Central memory CD4-positive, alpha-beta T cell (primary cell): Measurements from ENCODE around the gene ATP2B2.

Experiments used
- DNase-seq: peaks from one replicate; pipeline ENCODE4 v3.0.0; 2022

The ATP2B2 gene

DNA sequence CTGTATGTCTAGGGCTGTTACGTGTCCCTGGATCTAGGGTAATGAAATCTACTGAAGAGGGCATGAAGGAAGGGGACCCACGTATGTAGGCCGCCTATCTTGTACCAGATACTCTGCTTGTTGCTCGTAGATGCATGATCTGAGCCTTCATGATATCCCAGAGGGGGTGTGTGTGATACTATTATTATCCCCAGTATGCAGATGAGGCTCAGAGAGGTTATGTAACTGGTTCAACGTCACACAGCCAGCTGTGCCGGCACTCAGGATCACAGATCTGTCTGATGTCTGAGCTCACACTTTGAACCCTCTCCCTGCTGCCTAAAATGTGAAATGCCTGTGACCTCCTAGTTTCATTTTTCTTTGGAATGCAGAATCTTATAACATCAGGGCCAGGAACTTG is 148.3 kb downstream of the ATP2B2 start:
- no peak for DNase-seq

DNA sequence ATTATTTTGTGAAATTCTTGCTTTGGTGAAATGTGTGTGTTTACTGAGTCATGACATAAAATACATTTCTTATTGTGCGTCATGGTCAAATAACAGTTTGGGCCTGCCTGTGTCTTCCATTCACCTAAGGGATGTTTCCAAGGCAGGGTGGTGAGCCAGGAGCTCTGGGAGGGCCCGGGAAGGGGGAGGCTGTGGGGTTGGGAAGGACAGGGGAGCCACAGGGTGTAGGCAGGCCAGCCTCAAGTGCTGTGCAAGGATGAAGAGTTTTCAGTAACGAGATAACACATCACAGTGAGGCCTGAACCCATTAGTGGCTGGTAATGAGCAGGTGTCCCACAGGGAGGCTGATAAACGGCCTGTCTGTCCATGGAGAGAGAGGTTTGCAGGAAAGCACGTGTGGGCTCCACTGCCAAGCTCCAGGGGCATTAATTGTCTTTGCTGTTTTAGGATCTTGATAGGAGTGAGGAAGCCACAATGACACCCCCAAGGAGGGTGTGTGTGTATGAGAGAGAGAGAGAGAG is 148.9 kb downstream of the ATP2B2 start:
- no peak for DNase-seq

DNA sequence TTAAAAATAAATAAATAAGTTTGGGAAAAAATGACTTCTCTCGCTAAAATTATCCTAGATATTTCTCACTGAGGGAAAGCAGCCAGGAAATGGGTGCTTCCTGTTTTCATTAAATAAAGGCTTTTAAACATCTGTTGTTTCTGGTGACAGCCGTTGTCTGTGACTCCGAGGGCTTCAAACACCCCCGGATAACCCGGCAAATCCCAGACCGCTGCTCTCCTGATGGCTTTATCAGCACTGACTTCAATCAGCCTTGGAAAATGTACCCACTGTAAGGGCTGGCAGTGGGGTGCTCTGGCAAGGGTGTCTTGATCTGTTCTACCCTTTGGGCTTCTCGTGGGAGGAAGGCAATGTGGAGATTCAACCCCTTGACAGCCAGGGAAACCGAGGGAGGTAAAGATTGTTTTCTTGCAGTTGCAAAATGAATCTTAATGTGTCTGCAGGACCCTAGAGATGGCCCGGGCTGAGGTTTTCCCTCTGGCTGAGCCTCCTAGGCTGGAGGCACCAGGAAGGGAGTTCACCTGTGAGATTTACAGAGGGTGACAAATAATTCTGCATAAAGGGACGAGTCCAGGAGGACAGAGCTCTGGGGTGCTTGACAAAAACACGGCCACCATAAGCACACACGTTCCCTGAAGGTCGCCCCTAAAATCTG is 150.9 kb downstream of the ATP2B2 start:
- no peak for DNase-seq

DNA sequence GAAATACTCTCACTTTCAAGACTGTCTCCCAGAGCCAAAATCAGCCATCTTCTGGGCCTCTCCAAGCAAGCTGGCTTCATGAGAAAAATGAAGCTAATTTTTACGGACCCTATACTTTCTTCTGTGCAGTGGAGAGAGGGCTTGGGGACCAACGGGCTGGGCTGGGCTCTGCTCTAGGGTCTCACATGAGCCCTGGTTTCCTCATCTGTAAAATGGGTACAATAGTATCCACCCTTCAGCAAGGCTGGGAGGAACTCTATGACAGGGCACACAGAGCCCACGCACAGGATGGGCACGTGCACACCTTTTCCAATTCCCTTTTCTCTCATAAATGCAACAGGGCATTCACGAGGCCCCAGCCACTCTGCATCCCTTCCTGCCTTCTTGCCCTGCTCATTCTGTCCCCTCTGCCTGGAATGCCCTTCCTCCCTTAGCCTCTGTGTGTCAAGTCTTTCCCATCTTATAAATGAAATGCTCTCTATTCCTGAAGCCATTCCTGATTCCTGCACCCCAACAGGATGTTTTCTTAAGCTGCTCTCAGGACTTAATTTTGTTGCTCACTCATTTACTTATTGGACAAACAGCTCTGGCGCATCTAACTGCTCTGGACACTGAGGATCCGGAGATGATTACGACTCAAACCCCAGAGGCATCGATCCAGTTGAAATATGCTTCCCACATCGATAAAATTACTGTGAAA is 151.6 kb downstream of the ATP2B2 start:
- DNase-seq: no peak

DNA sequence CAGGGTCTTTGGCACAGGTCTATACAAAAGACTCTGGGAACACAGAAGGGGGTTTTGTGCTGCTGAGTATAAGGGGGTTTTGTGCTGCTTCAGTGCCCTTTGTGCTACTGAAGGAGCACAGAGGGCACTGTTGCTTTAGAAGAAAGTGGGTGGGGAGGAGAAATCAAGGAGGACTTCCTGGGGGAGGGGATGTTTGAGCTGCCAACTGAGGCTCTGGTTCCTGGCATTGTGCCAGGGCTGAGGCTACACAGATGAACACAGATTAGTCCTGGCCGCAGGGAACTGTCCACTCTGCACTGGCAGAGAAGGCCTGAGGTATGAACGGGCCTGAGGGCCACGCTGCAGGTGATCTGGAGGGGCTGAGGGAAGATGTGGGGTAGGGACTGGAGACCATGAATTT is 152.2 kb downstream of the ATP2B2 start:
- DNase-seq: no peak

DNA sequence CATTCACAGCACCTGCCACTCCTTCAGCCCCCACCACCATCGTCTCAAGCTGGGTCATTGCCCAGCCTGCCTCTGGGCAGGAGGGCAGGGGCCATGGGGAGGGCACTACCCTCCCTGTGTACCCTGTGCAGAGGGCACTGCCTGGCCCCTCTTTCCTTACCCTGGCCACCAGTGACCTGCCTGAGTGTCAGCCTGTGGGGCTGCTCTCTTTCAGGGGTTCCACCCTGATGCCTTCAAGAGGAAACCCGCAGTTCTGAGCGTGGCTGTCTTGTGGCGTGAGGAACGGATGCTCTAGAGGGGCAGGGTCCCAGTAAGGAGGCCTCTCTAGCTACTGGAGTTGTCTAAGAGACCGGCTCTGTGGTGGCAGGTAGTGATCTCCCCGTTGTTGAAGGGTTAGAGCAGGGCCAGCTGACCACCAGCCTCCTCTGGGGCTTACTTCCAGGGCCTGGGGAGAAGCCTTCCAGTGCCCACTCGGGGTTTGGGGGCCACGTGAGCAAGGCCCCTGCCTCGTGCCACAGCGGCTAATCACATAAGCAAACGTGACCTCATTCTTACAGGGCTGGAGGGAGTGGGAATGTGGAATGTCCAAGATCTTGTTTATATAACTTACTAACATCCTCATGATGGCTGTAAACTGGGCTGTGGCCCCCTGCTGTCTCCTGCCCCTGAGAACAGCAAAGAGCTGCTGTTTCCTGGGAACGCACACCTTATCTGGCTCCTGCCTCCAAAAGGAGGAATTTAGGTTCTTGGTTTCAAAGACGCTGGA is 153.1 kb downstream of the ATP2B2 start:
- DNase-seq: no peak

DNA sequence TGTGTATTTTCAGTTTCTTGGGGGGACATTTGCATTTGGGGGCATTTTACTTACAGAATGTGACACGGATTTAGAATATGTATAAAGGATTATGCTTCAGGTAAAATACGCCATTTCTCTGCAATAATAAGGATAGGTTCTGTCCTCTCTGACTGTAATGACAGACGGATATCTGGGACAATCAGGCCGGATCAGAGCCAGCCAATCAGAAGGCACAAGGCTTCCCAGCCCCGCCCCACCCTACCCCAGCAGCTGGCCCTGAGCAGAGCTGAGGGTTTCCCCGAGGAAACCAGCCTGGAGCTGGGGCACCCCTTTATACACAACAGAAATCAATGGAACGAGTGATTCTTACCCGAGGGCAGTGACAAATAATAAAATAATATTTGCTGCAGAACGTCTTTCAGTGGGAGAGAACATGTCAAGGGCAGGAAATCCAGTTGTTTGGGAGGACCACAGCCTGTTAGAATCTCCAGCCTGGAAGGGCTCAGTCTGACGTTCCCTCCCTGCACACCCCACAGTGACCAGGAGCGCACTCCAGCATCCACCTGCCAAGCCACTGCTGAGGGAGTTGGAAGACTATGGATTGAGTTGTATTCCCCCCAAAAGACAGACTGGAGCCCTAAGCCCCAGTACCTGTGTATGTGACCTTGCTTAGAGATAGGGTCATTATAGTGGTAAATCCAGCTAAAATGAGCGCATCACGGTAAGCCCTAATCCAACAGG is 154.2 kb downstream of the ATP2B2 start:
- no peak for DNase-seq

DNA sequence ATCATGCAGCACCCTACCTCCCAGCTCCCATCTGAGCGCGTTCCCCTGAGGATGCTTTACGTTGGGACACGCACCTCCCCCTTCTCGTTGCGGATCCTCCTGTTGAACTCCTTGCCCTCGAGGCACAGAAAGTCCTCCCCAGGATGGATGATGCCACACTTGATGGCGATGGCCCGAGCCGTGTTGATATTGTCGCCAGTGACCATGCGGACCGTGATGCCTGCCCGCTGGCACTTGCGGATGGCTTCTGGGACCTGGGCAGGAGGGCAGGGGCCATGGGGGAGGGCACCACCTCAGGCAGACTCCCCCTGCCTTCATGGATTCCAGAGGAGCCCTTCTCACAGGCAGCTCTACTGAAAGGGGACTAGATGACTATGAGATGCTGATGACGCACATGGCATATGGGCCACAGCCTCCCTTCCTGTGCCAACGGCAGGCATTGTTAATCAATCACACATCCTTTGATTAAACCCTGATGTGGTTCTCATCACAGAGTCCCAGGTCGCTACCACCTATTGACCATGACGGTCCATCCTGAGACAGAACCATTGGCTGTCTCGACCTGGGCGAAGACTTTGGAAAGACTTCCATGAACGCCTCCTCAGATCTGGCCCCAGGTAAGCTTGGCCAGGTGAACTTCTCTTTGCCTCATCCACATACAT is 154.9 kb downstream of the ATP2B2 start:
- no peak for DNase-seq

DNA sequence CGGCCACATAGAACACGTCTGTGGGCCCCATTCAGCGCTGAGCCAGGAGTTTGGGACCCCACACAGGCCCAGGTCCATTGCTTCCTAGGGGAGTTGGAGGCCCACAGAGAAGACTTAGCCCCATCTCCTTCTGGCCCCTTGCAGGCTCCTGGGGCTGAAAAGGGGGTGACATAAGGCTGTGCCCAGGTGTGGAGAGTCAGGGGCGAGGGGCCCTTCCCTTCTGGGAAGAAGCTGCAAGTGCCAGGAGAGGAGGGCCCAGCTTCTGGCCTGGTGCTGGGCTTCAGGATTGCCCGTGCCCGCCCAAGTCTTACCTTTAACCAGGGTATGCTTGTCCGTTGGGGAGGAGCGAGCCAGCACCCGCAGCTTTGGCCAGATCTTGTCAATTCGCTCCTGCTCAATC is 155.6 kb downstream of the ATP2B2 start:
- no peak for DNase-seq

DNA sequence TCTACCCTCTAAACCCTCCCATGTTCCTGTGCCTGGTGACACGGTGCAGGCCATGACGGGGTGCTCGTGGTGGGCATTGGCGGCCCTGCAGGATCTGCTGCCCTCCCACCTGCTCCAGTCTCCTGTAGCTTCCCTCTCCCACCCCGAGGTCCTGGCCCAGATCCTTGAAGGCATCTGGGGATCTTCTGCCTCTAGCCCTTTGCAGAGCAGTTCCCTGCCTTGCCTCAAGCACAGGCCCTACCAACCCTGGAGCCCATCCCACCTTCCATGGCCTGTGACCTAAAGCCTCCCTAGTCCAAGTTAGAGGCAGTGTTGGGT is 157.0 kb downstream of the ATP2B2 start:
- no peak for DNase-seq

DNA sequence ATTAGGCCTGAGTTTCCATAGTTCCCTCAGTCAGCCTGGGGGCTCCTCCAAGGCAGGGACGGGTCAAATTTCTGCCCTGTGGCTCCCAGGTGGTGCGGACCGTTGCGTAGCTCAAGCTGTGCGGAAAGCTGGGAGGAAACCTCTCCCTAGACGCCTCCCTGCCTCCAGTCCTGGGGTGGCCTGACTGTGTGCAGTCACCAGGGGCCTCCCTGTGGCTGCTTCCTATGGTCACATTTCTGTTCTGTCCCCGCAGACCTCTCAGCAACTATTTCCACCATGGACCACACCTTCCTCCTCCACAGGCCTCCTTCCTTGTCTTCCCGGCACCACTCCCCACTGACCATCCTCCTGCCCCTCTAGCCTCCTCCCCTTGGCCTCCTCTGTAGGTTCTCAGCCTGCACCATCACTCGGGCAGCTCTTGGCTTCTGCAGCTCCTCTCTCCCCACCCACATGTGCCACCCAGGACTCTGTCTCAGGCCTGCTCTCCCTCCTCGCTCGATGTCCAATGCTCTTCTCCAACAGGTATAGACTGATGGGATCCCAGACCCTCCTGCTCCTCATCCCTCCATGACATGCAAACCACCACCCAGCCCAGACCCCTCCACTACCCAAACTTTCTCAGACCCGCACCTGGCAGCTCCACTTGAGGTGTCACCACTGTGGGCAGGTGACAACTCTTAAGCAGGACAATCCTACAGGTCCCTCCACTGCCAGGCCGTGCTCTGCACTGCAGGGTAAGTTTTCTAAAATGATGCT is 157.6 kb downstream of the ATP2B2 start:
- no peak for DNase-seq

DNA sequence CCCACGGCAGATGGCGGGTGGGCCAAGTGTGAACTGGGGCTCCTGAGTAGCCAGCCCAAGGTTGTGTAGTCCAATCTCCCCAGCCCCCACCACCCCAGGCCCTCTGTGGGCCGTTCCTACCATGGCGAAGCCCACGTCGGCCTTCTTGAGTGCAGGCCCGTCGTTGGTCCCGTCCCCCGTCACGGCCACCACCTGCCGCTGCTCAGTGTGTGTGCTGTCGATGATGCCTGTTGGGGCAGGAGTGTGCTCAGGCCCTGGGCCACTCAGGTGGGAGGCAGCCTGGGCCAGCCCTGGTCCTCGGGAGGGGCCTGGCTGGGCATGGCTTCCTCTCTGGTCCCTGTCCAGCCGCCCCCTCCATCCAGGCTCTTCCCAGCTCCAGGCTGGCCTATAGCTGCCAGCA is 159.5 kb downstream of the ATP2B2 start:
- DNase-seq: no peak

DNA sequence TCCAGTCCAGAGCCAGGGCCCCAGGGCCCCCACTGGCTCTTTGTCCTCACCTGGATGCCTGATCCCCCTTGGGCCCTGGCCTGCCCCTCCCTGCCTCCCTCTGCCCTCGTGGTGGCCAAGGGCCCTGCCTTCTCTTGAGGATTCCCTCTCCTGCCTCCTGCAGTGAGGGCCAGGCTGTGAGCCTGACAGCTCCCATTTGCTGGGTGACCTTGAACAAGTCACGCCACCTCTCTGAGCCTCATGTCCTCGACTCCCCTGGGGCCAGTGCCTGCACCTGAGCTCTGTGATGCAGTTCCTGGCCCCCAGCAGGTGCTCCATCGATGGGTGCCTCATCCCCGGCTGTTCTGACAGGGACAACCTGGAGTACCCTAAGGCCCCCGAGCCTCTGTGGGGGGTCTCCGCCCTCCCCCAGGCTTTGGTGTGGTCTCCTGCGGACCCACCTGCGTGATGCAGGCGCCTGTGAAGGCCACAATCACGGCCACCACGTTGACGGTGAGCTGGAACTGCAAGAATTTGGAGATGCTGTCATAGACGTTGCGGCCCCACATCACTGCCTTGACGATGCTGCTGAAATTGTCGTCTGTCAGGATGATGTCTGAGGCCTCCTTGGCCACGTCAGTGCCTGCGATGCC is 160.3 kb downstream of the ATP2B2 start:
- DNase-seq: no peak

DNA sequence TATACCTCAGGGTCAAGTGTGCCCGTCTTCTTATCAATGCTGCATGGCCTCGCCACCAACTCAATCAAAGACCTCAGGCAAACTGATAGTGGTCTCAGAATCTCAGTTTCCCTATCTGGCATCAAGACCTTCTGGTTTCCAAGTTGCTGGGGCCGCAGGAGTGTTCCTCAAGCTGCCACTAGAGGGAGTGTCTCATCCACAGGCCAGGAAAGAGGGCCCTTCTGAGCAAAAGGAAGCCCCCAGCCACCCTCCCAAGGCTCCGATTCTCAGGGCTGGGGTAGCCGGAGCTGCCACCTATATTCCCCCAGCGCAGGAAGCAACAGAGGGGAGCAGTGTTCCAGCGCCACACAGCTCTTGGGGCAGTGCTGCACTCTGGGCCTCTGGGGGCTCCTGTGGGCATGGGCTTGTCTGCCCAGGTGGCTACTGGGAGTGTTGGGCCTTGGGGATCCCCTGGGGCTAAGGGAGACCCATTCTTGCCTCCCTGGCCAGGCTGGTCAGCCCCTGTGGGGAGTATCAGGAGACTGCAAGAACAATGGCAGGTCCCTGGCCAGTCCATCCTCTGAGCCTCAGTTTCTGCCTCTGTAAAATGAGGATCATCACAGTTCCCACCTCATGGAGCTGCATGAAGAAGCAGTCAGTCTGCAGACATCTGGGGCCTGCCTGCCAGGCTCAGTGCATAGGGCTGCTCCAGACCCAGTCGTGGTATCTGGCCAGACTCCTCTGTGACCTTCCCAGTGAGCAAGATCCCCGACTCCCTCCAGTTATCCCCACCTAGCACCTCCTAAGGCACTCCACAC is 161.0 kb downstream of the ATP2B2 start:
- peak; percentile 38 for DNase-seq

DNA sequence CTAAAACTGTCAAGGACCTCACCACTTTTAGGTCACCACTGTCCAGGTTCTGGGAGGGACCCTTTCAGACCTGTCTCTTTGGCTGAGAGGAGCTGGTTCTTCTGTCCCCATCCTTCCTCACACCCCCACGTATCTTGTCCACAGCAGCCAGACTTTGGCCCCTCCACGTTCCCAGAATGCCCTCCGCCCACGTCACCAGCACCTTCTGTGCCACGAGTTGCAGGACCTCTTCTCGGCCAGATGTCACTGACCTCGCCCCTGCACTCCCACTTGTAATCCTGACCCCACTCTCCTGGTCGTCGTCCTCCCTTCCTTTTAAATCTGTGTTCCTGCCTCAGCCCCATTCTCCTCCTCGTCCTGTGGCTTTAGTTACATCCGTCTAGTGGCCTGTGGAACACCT is 161.9 kb downstream of the ATP2B2 start:
- DNase-seq: no peak

DNA sequence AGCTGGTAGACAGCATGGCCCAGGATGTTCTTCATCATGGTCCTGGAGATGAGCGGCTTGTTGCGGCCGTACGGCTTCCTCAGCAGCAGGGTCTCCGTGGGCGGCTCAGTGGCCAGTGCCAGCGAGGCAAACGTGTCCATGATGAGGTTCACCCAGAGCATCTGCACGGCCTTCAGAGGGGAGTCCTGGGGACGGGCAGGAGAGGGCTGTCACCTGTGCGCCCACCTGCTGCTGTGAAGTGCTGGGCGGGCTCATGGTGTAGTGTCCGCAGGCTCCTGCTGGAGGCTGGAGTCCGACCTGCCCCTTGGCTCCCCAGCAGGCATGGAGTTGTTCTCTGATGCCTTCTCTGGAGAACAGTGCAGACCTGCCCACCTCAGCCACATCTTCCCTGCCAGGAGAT is 162.6 kb downstream of the ATP2B2 start:
- no peak for DNase-seq

DNA sequence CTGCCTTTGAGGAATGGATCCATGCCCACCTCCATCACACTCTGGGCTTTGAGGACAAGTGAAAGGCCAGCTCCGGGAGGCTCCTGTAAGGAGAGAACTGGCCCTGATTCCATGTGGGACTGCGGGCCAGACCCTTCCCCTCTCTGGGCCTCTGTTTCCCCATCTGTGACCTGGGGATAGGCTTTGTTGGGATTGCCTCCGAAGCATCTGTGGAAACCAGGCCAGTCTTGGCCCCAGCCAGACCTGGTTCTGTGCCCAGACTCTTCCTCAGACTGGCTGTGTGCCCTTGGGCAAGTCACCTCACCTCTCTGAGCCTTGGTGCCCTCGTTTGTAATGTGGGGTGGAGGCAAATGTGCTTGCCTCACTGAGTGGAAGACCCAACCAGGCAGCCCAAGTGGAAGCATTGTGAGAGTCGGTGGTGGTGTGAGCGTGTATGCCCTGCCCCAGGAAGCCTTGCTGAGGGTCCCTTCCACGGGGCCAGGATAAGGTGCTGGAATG is 163.4 kb downstream of the ATP2B2 start:
- no peak for DNase-seq

DNA sequence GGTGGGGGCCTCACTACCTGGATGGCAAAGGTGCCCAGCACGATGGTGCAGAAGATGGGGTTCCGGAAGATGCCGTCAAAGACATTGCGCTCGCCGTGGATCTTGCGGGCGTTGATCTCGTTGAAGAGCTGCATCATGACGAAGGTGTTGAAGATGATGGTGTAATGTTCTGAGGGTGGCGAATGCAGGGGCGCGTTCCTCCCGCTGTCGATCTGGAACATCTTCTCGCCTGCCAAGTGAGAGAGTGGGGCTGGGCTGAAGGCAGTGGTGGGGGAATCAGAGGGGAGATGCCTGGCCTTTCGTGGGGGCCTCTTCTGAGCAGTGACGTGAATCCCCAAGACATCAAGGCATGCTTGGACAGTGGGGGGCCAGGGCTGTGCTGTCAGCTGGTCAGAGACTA is 164.9 kb downstream of the ATP2B2 start:
- no peak for DNase-seq

DNA sequence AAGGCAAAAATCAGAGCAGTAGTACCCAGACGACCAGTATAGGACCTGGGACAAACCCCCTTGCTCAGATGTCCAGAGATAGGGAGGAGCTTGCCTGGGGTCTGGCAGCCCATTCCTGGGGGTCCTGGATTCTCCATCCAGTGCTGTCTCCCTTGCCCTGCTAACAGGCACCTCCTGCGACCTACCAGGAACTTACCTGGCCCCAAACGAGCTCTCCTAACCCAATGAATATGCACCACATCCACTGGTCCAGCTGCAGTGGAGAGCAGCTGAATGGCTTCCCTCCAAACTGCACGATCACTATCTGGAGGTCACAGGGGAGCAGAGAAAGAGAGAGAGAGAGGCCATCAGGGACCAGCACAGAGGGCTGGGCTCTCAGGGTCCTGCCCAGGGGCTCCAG is 165.3 kb downstream of the ATP2B2 start:
- DNase-seq: no peak

DNA sequence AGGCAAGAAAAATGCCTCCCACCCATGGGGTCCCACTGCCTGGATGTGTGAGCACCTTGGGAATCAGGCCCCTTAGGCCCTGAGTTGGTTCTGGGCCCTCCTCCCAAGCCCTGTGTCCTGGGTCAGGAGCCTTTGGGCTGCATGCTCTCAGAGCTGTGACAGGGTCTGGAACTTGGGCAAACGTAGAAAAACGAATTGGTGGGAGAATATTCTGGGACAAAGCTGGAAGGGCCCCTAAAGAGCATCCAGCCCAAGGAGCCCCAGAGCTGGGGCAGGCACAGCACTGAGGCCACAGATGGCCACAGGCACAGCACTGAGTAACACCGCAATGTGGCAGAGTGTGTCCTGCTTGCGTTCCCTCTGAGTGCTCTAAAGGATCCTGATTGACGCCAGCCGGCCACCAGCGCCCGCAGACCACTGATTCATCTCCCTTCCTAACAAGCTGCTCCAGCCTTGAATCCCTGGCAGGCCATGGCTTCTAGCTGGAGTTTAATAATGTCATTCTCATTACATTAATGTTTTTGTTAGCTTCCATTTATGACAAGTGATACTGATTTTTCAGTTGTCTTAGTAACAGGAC is 165.9 kb downstream of the ATP2B2 start:
- no peak for DNase-seq
